Tibial nerve (tissue), 4 donors: ENCODE data around the gene TSPAN16. TPM values are rescaled to one million over a fixed set of nuclear protein-coding genes. Genes with fewer than 3 reads are reported as not detected.
A peak's percentile ranks its signal among the peaks of the same experiment; 100 is the strongest.
"Not testable (repeated sequence)": the region's sequence is repeated elsewhere in the genome, so short reads cannot be mapped to it uniquely, and the experiment has no call there.

ENCODE experiments used
- DNase-seq, 2 donors: peaks; one replicate each; pipeline ENCODE4 v3.0.0-alpha.2; 2019; ENCODE audit warnings: low spot score in 2 of 2
- H3K27ac ChIP-seq, 4 donors: fragments of 200-600 bp; sonication (generic) in 3 of 4; one replicate each; pipeline ENCODE4 v1.5.1; 2017 to 2019; ENCODE audit warnings: mild to moderate bottlenecking in 1 of 4
- H3K27me3 ChIP-seq, 2 donors: fragments of 200-600 bp; sonication (generic) in 1 of 2; one replicate each; pipeline versions ENCODE4 v1.5.1 to v1.6.0; 2017 to 2019
- H3K36me3 ChIP-seq, 3 donors: fragments of 200-600 bp; sonication (generic); one replicate each; pipeline ENCODE4 v1.5.1; 2018 to 2019
- H3K4me1 ChIP-seq, 4 donors: fragments of 200-600 bp; sonication (generic) in 3 of 4; one replicate each; pipeline ENCODE4 v1.5.1; 2017 to 2019
- H3K4me3 ChIP-seq, 4 donors: fragments of 200-600 bp; sonication (generic) in 3 of 4; one replicate each; pipeline ENCODE4 v1.5.1; 2017 to 2019; ENCODE audit warnings: mild to moderate bottlenecking in 1 of 4, moderate library complexity in 1 of 4
- H3K9me3 ChIP-seq, 4 donors: fragments of 200-600 bp; sonication (generic) in 3 of 4; one replicate each; pipeline ENCODE4 v1.5.1; 2017 to 2019
- EP300 ChIP-seq, 2 donors: sonication (generic); formaldehyde crosslinking; IDR thresholded peaks; one replicate each; pipeline ENCODE4 v1.6.1; 2017; ENCODE audit warnings: antibody characterized with exemption in 2 of 2, mild to moderate bottlenecking in 1 of 2
- POLR2A ChIP-seq, 2 donors: fragments of 450-650 bp; IDR thresholded peaks; one replicate each; pipeline ENCODE4 v1.6.1; 2017; ENCODE audit warnings: antibody characterized with exemption in 2 of 2, mild to moderate bottlenecking in 2 of 2, moderate library complexity in 2 of 2
- WGBS, 2 donors: methylation state at CpG; one replicate each; pipeline ENCODE4 v1.1.5; 2018; 5-methylcytosine and 5-hydroxymethylcytosine counted together
- total RNA-seq, 4 donors: library from RNA; depleted of rRNA; stranded (reverse); fragments of >200 nt; gene quantifications; one replicate each; pipeline ENCODE4 v1.1.0, GENCODE V29; 2016
- TF ChIP-seq, protein P1 (sequence below), 5 experiments: fragments of 200-600 bp in 3 of 5; fragments of 450-650 bp in 2 of 5; sonication (generic) in 3 of 5; IDR thresholded peaks; one replicate each; pipeline ENCODE4 v1.5.1; 2016 to 2019; ENCODE audit warnings: antibody characterized with exemption in 5 of 5, mild to moderate bottlenecking in 3 of 5, moderate library complexity in 2 of 5

TSPAN16 gene
- total RNA-seq, 4 donors from 2014 or later: not detected

DNA sequence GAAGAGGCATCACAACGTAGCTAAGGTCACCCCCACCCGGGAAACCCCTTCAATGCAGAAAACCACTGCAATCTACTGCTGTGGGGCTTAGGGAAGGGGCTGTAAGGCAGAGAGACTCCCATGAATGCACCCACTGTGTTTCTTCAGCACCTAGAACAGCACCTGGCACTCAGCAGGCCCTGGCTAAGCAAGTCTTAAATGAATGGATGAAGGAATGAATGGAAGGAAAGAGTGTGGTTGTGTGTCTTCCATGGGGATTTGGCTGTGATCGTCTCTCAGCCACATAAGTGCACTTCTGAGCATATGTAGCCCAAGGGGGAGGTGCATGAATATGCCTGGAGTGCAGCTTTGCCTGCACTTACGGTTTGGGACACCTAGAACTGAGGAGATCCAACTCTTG, 53.2 kb downstream of the TSPAN16 start:
- peaks cover 0 to 23% (median 17%) of the 10 kb centered on the region in 4 donors for H3K4me1 ChIP-seq
- no peaks in the 10 kb centered on the region for H3K27me3 ChIP-seq
- DNase-seq: no peak
- WGBS, 2 donors: 86 to 92% methylated on average over 4 of the region's 4 CpGs
- no peak overlapping the region for H3K4me3 ChIP-seq
- H3K9me3 ChIP-seq: peaks cover 0 to 11% (median 0%) of the 10 kb centered on the region in 4 donors
- H3K27ac ChIP-seq: no peak overlapping the region
- H3K36me3 ChIP-seq: peaks cover 0 to 25% (median 0%) of the 10 kb centered on the region in 3 donors
- TF ChIP-seq, protein P1, sequence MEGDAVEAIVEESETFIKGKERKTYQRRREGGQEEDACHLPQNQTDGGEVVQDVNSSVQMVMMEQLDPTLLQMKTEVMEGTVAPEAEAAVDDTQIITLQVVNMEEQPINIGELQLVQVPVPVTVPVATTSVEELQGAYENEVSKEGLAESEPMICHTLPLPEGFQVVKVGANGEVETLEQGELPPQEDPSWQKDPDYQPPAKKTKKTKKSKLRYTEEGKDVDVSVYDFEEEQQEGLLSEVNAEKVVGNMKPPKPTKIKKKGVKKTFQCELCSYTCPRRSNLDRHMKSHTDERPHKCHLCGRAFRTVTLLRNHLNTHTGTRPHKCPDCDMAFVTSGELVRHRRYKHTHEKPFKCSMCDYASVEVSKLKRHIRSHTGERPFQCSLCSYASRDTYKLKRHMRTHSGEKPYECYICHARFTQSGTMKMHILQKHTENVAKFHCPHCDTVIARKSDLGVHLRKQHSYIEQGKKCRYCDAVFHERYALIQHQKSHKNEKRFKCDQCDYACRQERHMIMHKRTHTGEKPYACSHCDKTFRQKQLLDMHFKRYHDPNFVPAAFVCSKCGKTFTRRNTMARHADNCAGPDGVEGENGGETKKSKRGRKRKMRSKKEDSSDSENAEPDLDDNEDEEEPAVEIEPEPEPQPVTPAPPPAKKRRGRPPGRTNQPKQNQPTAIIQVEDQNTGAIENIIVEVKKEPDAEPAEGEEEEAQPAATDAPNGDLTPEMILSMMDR (IDR thresholded peaks at IDR 0.05): no peak
- TF ChIP-seq EP300 (IDR thresholded peaks at IDR 0.05) (no peak), POLR2A (IDR thresholded peaks at IDR 0.05) (no peak)

DNA sequence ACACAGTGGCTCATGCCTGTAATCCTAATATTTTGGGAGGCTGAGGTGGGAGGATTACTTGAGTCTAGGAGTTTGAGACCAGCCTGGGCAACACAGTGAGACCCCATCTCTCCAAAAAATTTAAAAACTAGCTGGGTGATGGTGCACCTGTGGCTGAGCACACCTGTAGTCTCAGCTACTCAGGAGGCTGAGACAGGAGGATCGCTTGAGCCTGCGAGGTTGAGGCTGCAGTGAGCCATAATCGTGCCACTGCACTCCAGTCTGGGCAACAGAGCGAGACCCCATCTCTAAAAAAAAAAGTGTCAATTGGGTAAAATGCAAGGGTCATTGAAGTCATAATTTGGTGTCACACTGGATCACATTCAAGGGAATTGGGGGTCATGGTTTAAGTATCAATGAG, 58.1 kb downstream of the TSPAN16 start:
- not testable (repeated sequence) for H3K4me3 ChIP-seq, H3K9me3 ChIP-seq, H3K27ac ChIP-seq, DNase-seq, H3K27me3 ChIP-seq
- peaks cover 0 to 30% (median 0%) of the 10 kb centered on the region in 3 donors for H3K36me3 ChIP-seq
- WGBS, 2 donors: 95 to 96% methylated on average over 4 of the region's 4 CpGs
- H3K4me1 ChIP-seq: peaks cover 0 to 19% (median 4%) of the 10 kb centered on the region in 4 donors

DNA sequence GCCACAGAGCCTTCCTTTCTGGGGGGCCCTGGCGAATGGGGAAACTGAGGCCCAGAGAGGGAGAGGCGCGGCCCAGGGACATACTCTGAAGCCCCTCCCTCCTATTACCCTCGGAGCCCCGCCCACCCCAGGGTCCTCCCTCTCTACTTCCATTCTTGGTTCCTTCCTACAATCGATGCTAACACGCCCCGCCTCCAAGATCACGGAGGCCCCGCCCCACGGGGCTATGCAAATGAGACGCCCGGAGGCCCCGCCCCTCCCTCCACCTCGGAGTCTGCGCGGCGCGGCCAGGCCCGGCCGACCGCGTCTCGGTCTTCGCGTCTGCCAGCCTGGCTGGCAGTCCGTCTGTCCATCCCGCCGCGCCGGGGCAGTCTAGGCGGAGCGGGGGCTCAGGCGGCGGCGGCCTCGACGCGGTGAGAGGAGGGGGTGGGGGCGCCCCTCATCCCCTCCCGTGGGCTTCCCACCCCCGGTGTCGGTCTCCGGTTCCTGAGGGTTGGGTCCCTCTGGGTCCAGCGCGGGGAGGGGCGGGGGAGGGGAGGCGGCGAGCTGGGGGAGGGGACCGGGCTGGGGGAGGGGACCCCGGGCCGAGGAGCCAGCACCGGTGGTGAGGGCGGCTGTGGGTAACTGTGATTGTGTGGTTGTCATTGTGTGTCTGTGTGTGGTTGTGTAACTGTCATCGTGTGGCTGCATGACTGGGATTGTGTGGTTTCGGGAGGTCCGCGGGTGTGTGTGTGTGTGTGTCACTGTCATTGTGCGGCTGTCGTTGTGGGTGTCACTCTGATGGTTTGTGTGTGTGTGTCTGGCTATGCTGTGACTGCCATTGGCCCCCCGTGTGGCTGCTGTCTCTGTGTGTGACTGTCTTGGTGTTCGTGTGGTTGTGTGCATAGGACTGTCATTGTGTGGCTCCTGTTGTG, 59.5 kb downstream of the TSPAN16 start, which contains the start of gene PLPPR2:
Gene PLPPR2 (plus strand): TSS at position 273 of the 914 bp plus-strand sequence. CDS start 2,242 bp downstream, outside the sequence.
- Histone ChIP-seq H3K9me3 (no peaks in the 10 kb centered on the region), H3K27ac (peak within 1 kb of the TSS; percentile 74 to 87 (median 76)), H3K4me3 (peak within 1 kb of the TSS; percentile 57 to 77 (median 64)), H3K36me3 (peaks cover 0 to 33% (median 0%) of the 10 kb centered on the region in 3 donors), H3K27me3 (no peaks in the 10 kb centered on the region), H3K4me1 (peaks cover 0 to 19% (median 4%) of the 10 kb centered on the region in 4 donors)
- TF ChIP-seq POLR2A (IDR thresholded peaks at IDR 0.05): peak; percentile 35 to 73
- TF ChIP-seq, protein P1 (IDR thresholded peaks at IDR 0.05): peak in 1 of 5 experiments; percentile 19
- peak in 1 of 2 donors; percentile 65 for TF ChIP-seq EP300 (IDR thresholded peaks at IDR 0.05)
- peak; percentile 96 to 97 for DNase-seq
- WGBS, 2 donors: 2 to 6% methylated on average over 30 to 43 of the region's 62 CpGs

DNA sequence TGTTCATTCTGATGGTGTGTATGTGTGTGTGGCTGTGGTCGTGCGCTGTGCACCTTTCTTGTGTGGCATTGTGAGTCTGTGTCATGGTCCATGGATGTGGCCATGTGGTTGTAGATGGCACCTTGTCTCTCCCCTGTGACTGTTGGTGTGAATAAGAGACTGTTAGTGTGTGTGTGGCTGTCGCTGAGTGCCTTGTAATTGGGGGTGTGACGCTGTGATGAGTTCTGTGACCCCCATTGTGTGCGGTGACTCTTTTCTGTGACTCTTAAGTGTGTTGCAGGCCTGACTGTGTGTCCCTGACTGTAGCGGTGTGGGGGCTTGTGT, 60.1 kb downstream of the TSPAN16 start:
- H3K4me1 ChIP-seq: peaks cover 0 to 20% (median 4%) of the 10 kb centered on the region in 4 donors
- 68 to 77% methylated on average over 6 of the region's 6 CpGs for WGBS, 2 donors
- TF ChIP-seq, protein P1 (IDR thresholded peaks at IDR 0.05): no peak
- TF ChIP-seq EP300 (IDR thresholded peaks at IDR 0.05) (no peak), POLR2A (IDR thresholded peaks at IDR 0.05) (no peak)
- H3K9me3 ChIP-seq: no peaks in the 10 kb centered on the region
- H3K27me3 ChIP-seq: no peaks in the 10 kb centered on the region
- peak overlapping the region in 3 of 4 donors; percentile 74 to 87 (median 76) for H3K27ac ChIP-seq
- DNase-seq: no peak
- peak overlapping the region; percentile 57 to 77 (median 64) for H3K4me3 ChIP-seq
- H3K36me3 ChIP-seq: peaks cover 0 to 39% (median 0%) of the 10 kb centered on the region in 3 donors

DNA sequence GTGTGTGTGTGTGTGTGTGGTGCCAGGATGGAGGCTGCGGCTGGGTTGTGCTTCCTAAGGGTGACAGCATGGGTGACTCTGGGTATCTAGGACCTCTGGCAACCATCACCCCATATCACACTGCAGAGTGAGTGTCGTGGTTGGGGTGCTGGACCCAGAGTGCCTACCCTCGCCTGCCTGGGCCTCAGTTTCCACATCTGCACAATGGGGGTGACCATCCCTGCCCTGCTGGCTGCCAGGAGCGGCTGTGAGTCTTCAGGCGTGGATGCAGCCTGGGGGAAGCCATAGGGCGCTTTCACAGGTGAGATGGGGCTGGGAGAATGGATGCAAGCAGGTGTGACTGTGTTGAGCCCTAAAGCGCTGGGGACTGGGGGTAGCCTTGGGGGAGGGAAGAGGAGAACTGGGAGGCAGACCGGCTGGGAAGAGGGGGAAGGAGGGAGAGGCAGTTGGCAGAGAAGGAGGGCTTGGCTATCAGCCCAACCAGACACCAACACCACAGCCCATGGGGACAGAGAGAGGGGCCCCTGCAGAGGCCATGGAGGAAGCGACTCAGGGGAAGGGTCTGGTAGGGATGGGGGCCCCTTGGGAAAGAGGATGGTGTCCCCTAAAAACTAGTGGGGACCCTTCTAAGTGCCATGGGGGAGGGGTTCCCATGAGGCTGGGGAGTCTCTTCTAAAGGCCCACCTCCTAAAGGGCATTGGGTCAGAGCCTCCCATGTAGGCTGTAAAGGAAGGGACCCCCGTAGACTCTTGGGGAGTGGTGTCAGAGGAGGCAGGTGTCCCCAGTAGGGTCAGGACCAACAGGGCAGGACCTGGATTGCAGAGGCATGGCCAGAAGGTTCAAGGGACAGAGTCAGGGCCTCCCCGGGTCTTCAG, 61.0 kb downstream of the TSPAN16 start:
- no peaks in the 10 kb centered on the region for H3K27me3 ChIP-seq

More for the DNA sequence above, 61.0 kb downstream of the TSPAN16 start:
- H3K36me3 ChIP-seq: peaks cover 0 to 48% (median 0%) of the 10 kb centered on the region in 3 donors
- WGBS, 2 donors: 74 to 79% methylated on average over 11 of the region's 11 CpGs
- H3K9me3 ChIP-seq: no peaks in the 10 kb centered on the region
- H3K4me1 ChIP-seq: peaks cover 0 to 29% (median 4%) of the 10 kb centered on the region in 4 donors
- no peak overlapping the region for H3K27ac ChIP-seq
- no peak for DNase-seq
- H3K4me3 ChIP-seq: no peak overlapping the region
- no peak for TF ChIP-seq POLR2A (IDR thresholded peaks at IDR 0.05)
- no peak for TF ChIP-seq EP300 (IDR thresholded peaks at IDR 0.05)
- TF ChIP-seq, protein P1 (IDR thresholded peaks at IDR 0.05): no peak
